Thyroid gland (tissue), 4 donors: ENCODE results near the gene TSNAX. TPM values are rescaled to one million over a fixed set of nuclear protein-coding genes. Genes with fewer than 3 reads are reported as not detected.
"Not testable (repeated sequence)": the region's sequence is repeated elsewhere in the genome, so short reads cannot be mapped to it uniquely, and the experiment has no call there.

Experiments used
- DNase-seq, 2 donors: peaks; one replicate each; pipeline ENCODE4 v3.0.0-alpha.2; 2019
- H3K27ac ChIP-seq, 3 donors: fragments of 200-600 bp; sonication (generic); 1 replicate in 2 of 3; 2 replicates in 1 of 3; pipeline ENCODE4 v1.5.1; 2016 to 2019; ENCODE audit warnings: mild to moderate bottlenecking in 1 of 3, moderate library complexity in 1 of 3
- H3K27me3 ChIP-seq: fragments of 200-600 bp; sonication (generic); one replicate; pipeline ENCODE4 v1.5.1; 2019
- H3K36me3 ChIP-seq, 2 donors: fragments of 200-600 bp; sonication (generic); one replicate each; pipeline ENCODE4 v1.5.1; 2016 to 2019
- H3K4me1 ChIP-seq, 2 donors: fragments of 200-600 bp; sonication (generic); one replicate each; pipeline ENCODE4 v1.5.1; 2017 to 2019
- H3K4me3 ChIP-seq, 3 donors: fragments of 200-600 bp; sonication (generic); replicated peaks in 1 of 3; 1 replicate in 2 of 3; 2 replicates in 1 of 3; pipeline ENCODE4 v1.5.1; 2016; ENCODE audit warnings: mild to moderate bottlenecking in 1 of 3
- H3K9me3 ChIP-seq: fragments of 200-600 bp; sonication (generic); one replicate; pipeline ENCODE4 v1.5.1; 2017
- POLR2A ChIP-seq, 2 donors: fragments of 450-650 bp; IDR thresholded peaks; one replicate each; pipeline ENCODE4 v1.6.1; 2017; ENCODE audit warnings: antibody characterized with exemption in 2 of 2, mild to moderate bottlenecking in 2 of 2, moderate library complexity in 1 of 2
- WGBS, 2 donors: methylation state at CpG; one replicate each; pipeline ENCODE4 v1.1.5; 2017; 5-methylcytosine and 5-hydroxymethylcytosine counted together
- intact Hi-C: fragments of 100-400 bp; cut with DNase I; formaldehyde crosslinking; loops from one replicate; pipeline ENCODE4 v1.15.1; 2023
- total RNA-seq, 4 donors: library from RNA; depleted of rRNA; stranded (reverse); fragments of >200 nt; gene quantifications; one replicate each; pipeline ENCODE4 v1.2.3, GENCODE V29; 2016
- TF ChIP-seq, protein P1 (sequence below), 6 experiments: fragments of 200-600 bp in 3 of 6; fragments of 450-650 bp in 3 of 6; sonication (generic) in 3 of 6; IDR thresholded peaks; one replicate each; pipeline ENCODE4 v1.5.1; 2016 to 2019; ENCODE audit warnings: antibody characterized with exemption in 6 of 6, mild to moderate bottlenecking in 2 of 6, inconsistent platforms in 1 of 6, moderate library complexity in 1 of 6

The TSNAX gene
- total RNA-seq, 4 donors from 2014 or later: 32.0 to 43.7 (median 36.5) TPM

GRCh38 chr1:231566496-231566895, 38.0 kb downstream of the TSNAX start:
- no peaks in the 10 kb centered on the region for H3K36me3 ChIP-seq
- TF ChIP-seq, protein P1, sequence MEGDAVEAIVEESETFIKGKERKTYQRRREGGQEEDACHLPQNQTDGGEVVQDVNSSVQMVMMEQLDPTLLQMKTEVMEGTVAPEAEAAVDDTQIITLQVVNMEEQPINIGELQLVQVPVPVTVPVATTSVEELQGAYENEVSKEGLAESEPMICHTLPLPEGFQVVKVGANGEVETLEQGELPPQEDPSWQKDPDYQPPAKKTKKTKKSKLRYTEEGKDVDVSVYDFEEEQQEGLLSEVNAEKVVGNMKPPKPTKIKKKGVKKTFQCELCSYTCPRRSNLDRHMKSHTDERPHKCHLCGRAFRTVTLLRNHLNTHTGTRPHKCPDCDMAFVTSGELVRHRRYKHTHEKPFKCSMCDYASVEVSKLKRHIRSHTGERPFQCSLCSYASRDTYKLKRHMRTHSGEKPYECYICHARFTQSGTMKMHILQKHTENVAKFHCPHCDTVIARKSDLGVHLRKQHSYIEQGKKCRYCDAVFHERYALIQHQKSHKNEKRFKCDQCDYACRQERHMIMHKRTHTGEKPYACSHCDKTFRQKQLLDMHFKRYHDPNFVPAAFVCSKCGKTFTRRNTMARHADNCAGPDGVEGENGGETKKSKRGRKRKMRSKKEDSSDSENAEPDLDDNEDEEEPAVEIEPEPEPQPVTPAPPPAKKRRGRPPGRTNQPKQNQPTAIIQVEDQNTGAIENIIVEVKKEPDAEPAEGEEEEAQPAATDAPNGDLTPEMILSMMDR (IDR thresholded peaks at IDR 0.05): no peak
- no peak for TF ChIP-seq POLR2A (IDR thresholded peaks at IDR 0.05)
- no peak for DNase-seq
- H3K27ac ChIP-seq: no peak overlapping the region
- no peak overlapping the region for H3K4me3 ChIP-seq
- intact Hi-C loops: no loop called here
- no peaks in the 10 kb centered on the region for H3K27me3 ChIP-seq
- 95 to 98% methylated on average over 2 of the region's 2 CpGs for WGBS, 2 donors
- no peaks in the 10 kb centered on the region for H3K4me1 ChIP-seq
- no peaks in the 10 kb centered on the region for H3K9me3 ChIP-seq

DNA sequence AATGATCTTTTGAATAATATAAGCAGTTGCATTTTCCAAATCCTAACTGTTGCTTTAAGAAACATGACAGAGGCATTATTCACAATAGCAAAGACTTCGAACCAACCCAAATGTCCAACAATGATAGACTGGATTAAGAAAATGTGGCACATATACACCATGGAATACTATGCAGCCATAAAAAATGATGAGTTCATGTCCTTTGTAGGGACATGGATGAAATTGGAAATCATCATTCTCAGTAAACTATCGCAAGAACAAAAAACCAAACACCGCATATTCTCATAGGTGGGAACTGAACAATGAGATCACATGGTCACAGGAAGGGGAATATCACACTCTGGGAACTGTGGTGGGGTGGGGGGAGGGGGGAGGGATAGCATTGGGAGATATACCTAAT, 41.8 kb downstream of the TSNAX start:
- 99% methylated on average over 3 of the region's 3 CpGs for WGBS, 2 donors
- H3K36me3 ChIP-seq, H3K4me3 ChIP-seq, intact Hi-C loops, H3K27ac ChIP-seq, H3K4me1 ChIP-seq, H3K9me3 ChIP-seq, H3K27me3 ChIP-seq, DNase-seq: not testable (repeated sequence)

DNA sequence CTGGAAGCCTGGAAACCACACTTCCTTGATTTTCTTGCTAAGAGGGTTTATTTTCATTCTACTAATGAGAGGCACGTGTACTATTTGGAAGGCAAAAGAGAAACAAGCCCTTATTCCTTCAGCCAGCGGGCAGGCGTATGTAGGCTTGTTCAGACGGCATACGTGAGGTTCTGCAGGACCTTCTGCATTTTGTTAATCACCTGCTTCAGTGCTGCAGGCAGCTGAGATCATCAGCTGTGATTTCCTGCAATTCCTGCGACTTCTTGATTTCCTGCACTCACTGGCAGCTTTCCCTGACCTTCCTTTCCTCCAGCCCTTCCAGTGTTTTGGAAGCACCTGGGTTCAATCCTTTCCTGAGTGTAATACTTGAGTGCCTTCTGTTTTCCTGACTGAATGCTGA, 43.4 kb downstream of the TSNAX start:
- no peak for DNase-seq
- WGBS, 2 donors: 70% methylated on average over 6 of the region's 6 CpGs
- no peak for TF ChIP-seq POLR2A (IDR thresholded peaks at IDR 0.05)
- TF ChIP-seq, protein P1 (IDR thresholded peaks at IDR 0.05): no peak
- no peaks in the 10 kb centered on the region for H3K36me3 ChIP-seq
- H3K27me3 ChIP-seq: no peaks in the 10 kb centered on the region
- no peaks in the 10 kb centered on the region for H3K4me1 ChIP-seq
- H3K4me3 ChIP-seq: no peak overlapping the region
- H3K27ac ChIP-seq: no peak overlapping the region
- intact Hi-C loops: no loop called here
- no peaks in the 10 kb centered on the region for H3K9me3 ChIP-seq

DNA sequence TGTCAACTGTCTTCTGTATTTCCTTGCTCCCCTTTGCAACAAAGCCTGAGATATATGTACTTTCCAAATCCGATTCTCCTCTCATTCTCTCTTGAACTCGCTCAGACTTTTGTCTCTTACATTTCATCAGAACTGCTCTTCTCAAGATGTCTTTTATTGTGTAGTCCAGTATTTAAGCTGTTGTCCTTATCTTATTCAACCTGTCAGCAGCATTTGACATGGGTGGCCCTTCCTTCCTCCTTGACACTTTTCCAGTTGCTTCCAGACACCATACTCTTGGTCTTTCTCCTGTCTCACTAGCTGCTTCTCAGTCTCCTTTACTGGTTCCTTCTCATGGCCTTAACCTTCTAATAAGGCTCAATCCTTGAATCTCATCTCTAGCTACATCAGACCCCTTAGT, 47.0 kb downstream of the TSNAX start:
- TF ChIP-seq, protein P1 (IDR thresholded peaks at IDR 0.05): no peak
- no peak for TF ChIP-seq POLR2A (IDR thresholded peaks at IDR 0.05)

GRCh38 chr1:231576804-231577718, 48.6 kb downstream of the TSNAX start:
- H3K36me3 ChIP-seq: no peaks in the 10 kb centered on the region
- H3K4me3 ChIP-seq: no peak overlapping the region
- intact Hi-C loops: no loop called here
- no peak overlapping the region for H3K27ac ChIP-seq
- TF ChIP-seq, protein P1 (IDR thresholded peaks at IDR 0.05): no peak
- TF ChIP-seq POLR2A (IDR thresholded peaks at IDR 0.05): no peak
- H3K27me3 ChIP-seq: no peaks in the 10 kb centered on the region
- no peaks in the 10 kb centered on the region for H3K4me1 ChIP-seq
- 88 to 92% methylated on average over 11 of the region's 11 CpGs for WGBS, 2 donors
- H3K9me3 ChIP-seq: no peaks in the 10 kb centered on the region
- DNase-seq: no peak

More for the DNA sequence above, 47.0 kb downstream of the TSNAX start:
- H3K36me3 ChIP-seq: no peaks in the 10 kb centered on the region
- no peak overlapping the region for H3K27ac ChIP-seq
- no peak overlapping the region for H3K4me3 ChIP-seq
- no peak for DNase-seq
- no peaks in the 10 kb centered on the region for H3K9me3 ChIP-seq
- H3K4me1 ChIP-seq: no peaks in the 10 kb centered on the region
- no peaks in the 10 kb centered on the region for H3K27me3 ChIP-seq
- intact Hi-C loops: no loop called here
- 94 to 95% methylated on average over 2 of the region's 2 CpGs for WGBS, 2 donors
